ENCODE results near the gene OXNAD1. TPM values are rescaled to one million over a fixed set of nuclear protein-coding genes. Genes with fewer than 3 reads are reported as not detected.

Gene OXNAD1
- total RNA-seq, 4 donors from 2014 or later = 8.0 to 17.2 (median 15.4) TPM

- intact Hi-C loops (cut with DNase I) = no loop called here
- Histone ChIP-seq H3K4me3 (no peak overlapping the region), H3K36me3 (peaks cover 0 to 63% (median 9%) of the 10 kb centered on the region in 3 donors), H3K27me3 (no peaks in the 10 kb centered on the region), H3K4me1 (peaks cover 4 to 28% (median 15%) of the 10 kb centered on the region in 3 donors), H3K27ac (no peak overlapping the region), H3K9me3 (no peaks in the 10 kb centered on the region)
- no peak for DNase-seq
- TF ChIP-seq POLR2A (IDR thresholded peaks at IDR 0.05) (no peak), CTCF (IDR thresholded peaks at IDR 0.05) (no peak)
- WGBS, 2 donors = 93 to 94% methylated on average over 10 of the region's 10 CpGs
These were observed 5.8 kb downstream of the OXNAD1 start for GRCh38 chr3:16270855-16271254.

GRCh38 chr3:16272588-16272987, 7.6 kb downstream of the OXNAD1 start:
- intact Hi-C loops (cut with DNase I) = no loop called here
- Histone ChIP-seq H3K27ac (no peak overlapping the region), H3K36me3 (peaks cover 0 to 70% (median 9%) of the 10 kb centered on the region in 3 donors), H3K27me3 (no peaks in the 10 kb centered on the region), H3K9me3 (no peaks in the 10 kb centered on the region), H3K4me1 (peaks cover 0 to 11% (median 4%) of the 10 kb centered on the region in 3 donors), H3K4me3 (no peak overlapping the region)
- DNase-seq = no peak
- 81 to 90% methylated on average over 1 of the region's 1 CpG for WGBS, 2 donors
- TF ChIP-seq POLR2A (IDR thresholded peaks at IDR 0.05) (no peak), CTCF (IDR thresholded peaks at IDR 0.05) (no peak)

- Histone ChIP-seq H3K4me1 (no peaks in the 10 kb centered on the region), H3K4me3 (no peak overlapping the region), H3K27me3 (no peaks in the 10 kb centered on the region), H3K36me3 (peaks cover 0 to 82% (median 9%) of the 10 kb centered on the region in 3 donors), H3K27ac (no peak overlapping the region), H3K9me3 (no peaks in the 10 kb centered on the region)
- TF ChIP-seq POLR2A (IDR thresholded peaks at IDR 0.05) (no peak), CTCF (IDR thresholded peaks at IDR 0.05) (no peak)
- intact Hi-C loops (cut with DNase I) = no loop called here
- 83 to 85% methylated on average over 2 of the region's 2 CpGs for WGBS, 2 donors
- DNase-seq = no peak
These were observed 8.9 kb downstream of the OXNAD1 start for GRCh38 chr3:16273867-16274266.

- no peaks in the 10 kb centered on the region for H3K27me3 ChIP-seq
- H3K9me3 ChIP-seq = no peaks in the 10 kb centered on the region
- no peak overlapping the region for H3K4me3 ChIP-seq
- H3K27ac ChIP-seq = no peak overlapping the region
- no peak for TF ChIP-seq CTCF (IDR thresholded peaks at IDR 0.05)
- TF ChIP-seq POLR2A (IDR thresholded peaks at IDR 0.05) = no peak
- WGBS, 2 donors = 84% methylated on average over 3 of the region's 3 CpGs
- intact Hi-C loops (cut with DNase I) = no loop called here
- no peak for DNase-seq
- H3K36me3 ChIP-seq = peaks cover 0 to 62% (median 0%) of the 10 kb centered on the region in 3 donors
- H3K4me1 ChIP-seq = no peaks in the 10 kb centered on the region
These were observed 12.5 kb downstream of the OXNAD1 start for GRCh38 chr3:16277471-16277870.

GRCh38 chr3:16279010-16279801, 14.2 kb downstream of the OXNAD1 start:
- TF ChIP-seq CTCF (IDR thresholded peaks at IDR 0.05) (no peak), POLR2A (IDR thresholded peaks at IDR 0.05) (no peak)
- Histone ChIP-seq H3K27me3 (no peaks in the 10 kb centered on the region), H3K36me3 (peaks cover 0 to 62% (median 0%) of the 10 kb centered on the region in 3 donors), H3K4me1 (no peaks in the 10 kb centered on the region), H3K27ac (peak overlapping the region in 1 of 4 donors; percentile 7), H3K4me3 (no peak overlapping the region), H3K9me3 (no peaks in the 10 kb centered on the region)
- 71 to 85% methylated on average over 2 of the region's 3 CpGs for WGBS, 2 donors
- intact Hi-C loops (cut with DNase I) = no loop called here
- DNase-seq = no peak

All from esophagus squamous epithelium (tissue), 5 donors.